ENCODE data around the gene CTSC.
"Not testable (repeated sequence)": the region's sequence is repeated elsewhere in the genome, so short reads cannot be mapped to it uniquely, and the experiment has no call there.

CTSC gene

DNA sequence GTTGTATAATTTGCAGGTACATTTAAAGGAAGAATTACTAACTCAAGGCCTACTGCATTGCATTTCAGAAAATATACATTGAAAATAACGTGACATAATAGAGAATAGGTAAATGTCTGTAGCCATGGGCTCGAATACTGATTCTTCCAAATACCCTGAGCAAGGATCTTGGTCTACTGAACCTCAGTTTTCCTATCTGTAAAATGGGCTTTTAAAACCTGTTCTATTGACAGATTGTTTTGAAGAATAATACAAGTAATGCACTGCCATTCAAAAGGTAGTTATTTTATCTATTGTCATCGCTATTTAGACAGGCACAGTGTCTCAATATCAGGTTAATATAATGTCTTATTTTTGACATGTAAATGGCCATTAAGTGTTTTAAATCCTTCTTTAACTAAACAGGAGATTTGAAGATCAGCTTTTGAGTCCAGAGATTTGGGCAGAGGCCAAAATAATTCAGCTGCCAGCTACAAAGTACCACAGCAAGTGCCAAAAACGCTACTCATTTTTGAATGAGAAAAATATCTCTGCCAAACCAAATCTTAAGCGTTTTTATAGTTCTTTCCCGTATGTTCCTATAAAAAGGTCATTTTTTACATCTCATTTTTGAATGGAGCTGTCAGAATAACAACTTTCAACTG is 56.7 kb downstream of the CTSC start:
- no peak for DNase-seq

DNA sequence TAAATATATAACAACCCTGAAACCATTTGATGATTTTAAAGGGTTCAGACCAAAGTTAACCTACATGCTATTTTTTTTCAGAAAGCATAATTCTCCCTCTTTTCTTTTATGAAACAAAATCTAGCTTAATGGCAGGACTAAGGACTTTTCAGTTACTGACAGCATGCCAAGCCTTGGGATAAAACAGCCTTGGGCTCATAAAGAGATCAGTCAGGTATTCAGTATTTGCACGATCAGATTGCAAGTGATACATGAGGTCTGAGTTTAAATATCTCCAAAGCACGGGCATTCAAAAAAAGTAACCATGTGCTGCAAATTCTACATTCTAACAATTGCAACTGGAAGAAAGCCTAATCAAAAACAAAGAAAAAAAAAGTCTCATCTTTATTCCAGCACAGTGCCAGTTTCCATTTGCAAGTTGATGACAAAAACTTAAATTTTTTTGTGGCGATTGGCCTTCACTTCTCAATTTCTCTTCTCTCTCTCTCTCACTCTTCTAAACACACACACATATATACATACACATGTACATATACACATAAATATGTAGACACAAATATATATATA is 60.1 kb downstream of the CTSC start:
- no peak for DNase-seq

GRCh38 chr11:88275636-88276035 is 61.9 kb downstream of the CTSC start:
- DNase-seq = no peak

DNA sequence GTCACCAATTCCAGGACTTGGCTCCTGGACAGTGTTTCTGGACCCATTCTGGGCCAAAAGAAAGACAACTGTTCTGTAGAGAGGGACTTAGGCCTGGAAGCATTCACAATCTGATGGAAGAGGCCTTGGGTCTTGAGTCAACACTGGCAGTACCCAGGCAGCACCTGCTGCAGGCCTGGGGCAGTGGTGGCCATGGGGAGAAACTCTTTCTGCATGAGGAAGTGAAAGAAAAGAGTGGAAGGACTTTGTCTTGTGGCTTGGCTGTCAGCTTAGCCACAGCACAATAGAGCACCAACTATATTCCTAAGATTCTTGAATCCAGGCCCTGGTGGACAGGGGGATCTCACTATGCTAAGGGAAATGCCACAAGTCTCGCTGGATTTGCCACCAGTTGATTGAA is 70.6 kb downstream of the CTSC start:
- DNase-seq = no peak

DNA sequence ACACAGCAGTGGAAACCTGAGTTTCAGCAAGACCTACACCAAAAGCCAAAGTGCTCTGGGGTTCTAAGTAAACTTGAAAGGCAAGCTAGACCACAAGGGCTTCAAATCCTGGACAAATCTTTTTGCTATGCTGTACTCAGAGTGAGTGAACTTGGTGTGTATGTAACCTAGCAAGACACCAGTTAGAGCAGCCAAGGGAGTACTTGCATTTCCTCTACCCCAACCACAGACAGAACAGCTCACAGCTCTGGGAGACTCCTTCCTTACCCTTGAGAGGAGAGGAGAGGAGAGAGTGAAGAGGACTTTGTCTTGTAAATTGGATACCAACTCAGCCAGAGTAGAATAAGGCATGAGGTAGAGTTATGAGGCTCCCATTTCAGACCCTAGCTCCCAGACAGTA is 71.4 kb downstream of the CTSC start:
- DNase-seq = no peak

- DNase-seq = no peak
These were observed 78.1 kb downstream of the CTSC start for GRCh38 chr11:88259431-88259830.

DNA sequence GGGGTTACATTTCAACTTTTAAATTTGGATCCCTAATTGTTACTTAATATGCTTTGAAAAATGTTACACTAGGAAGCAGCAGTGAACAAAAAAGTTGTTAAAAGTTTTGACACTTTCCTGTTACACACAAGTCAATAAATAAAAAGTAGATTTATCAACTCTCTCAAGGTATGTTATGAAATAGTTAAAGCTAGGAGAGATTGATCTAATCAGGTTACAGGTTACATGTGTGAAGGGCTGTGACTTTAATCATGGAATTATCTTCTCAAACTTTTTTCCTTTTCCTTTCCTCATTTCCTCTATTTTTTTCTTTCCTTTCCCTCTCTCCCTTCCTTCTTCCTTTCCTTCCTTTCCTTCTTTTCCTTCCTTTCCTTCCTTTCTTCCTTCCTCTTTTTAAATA is 85.3 kb downstream of the CTSC start:
- no peak for DNase-seq

GRCh38 chr11:88250566-88251242 is 86.8 kb downstream of the CTSC start:
- no peak for DNase-seq

DNA sequence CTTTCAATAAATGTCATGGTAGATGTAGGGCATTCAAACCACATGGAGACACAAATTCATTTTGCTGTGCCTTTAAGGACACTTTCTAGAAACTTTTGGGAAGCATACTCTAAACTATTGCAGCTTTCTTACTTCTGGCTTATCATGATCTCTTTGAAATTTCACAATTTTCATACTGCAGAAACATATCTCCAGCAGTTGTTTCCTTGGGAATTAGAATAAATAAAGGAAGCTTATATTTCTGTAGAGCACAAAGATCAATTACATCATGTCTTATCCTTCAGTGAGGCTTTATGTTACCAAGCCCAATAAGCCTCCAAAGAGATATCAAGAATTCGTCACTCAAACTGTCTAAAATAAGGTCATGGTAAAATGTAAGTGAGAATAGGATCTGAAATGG is 87.8 kb downstream of the CTSC start:
- DNase-seq = no peak

GRCh38 chr11:88246696-88247095 is 90.8 kb downstream of the CTSC start:
- no peak for DNase-seq

- DNase-seq = not testable (repeated sequence)
These were observed 92.0 kb downstream of the CTSC start for GRCh38 chr11:88245576-88245975.
